K562 (cell line): ENCODE data around the gene SNX30. TPM values are rescaled to one million over a fixed set of nuclear protein-coding genes. Genes with fewer than 3 reads are reported as not detected.

Source experiments
- ATAC-seq: fragments of 200-7000 bp; cut with Tn5 transposase; 3 replicates; pipeline ENCODE4 v1.9.1; 2020; ENCODE audit warnings: moderate library complexity
- BruUV-seq: library from RNA; stranded (reverse); fragments of 400-500 nt; replicated peaks from 2 replicates; lab custom pipeline; 2021; lab: Mats Ljungman, UMichigan
- CTCF ChIA-PET: fragments of 300-600 bp; formaldehyde crosslinking; extraction: SDS; loops from one replicate; lab custom pipeline; 2021; ENCODE audit warnings: low intra/inter-chr PET ratio; lab: Yijun Ruan, JAX
- POLR2A ChIA-PET: fragments of 300-600, 350-650 bp; sonication (Branson Sonifier 250); formaldehyde crosslinking; extraction: SDS; loops from one replicate; lab custom pipeline; 2021; ENCODE audit warnings: antibody characterized with exemption, inconsistent platforms; lab: Yijun Ruan, JAX
- DNase-seq, 4 experiments: peaks; one replicate each; pipeline versions ENCODE4 v3.0.0 to v3.0.0-alpha.2; 2011 to 2018; ENCODE audit warnings: low spot score in 3 of 4, mixed read lengths in 3 of 4; ENCODE audit errors: extremely low read depth in 1 of 4
- FAIRE-seq: peaks from 2 replicates; lab custom pipeline; 2011; peaks lifted over from hg19 to GRCh38; lab: Jason Lieb, UNC
- H2AFZ ChIP-seq: 2 replicates; pipeline ENCODE4 v1.6.0; 2011; ENCODE audit warnings: low read depth, low read length, control low read depth, inconsistent platforms
- H3K27ac ChIP-seq: fragments of 200-600 bp; 3 replicates; pipeline ENCODE4 v1.8.0; 2011; ENCODE audit warnings: low read depth, mild to moderate bottlenecking, control low read depth, inconsistent platforms, low read length, moderate library complexity, mixed read lengths; ENCODE audit errors: extremely low read depth
- H3K27me3 ChIP-seq, 2 experiments: fragments of 300-600 bp in 1 of 2; 2 replicates in 1 of 2; 3 replicates in 1 of 2; pipeline versions ENCODE4 v1.6.0 to v1.8.0; 2011; ENCODE audit warnings: inconsistent platforms in 2 of 2, low read length in 2 of 2, mild to moderate bottlenecking in 1 of 2, mixed read lengths in 1 of 2, moderate library complexity in 1 of 2; ENCODE audit not compliant: control insufficient read depth in 2 of 2, insufficient read depth in 2 of 2
- H3K36me3 ChIP-seq: fragments of 300-600 bp; 3 replicates; pipeline ENCODE4 v1.8.0; 2011; ENCODE audit warnings: mild to moderate bottlenecking, low read length, inconsistent platforms; ENCODE audit not compliant: control insufficient read depth, insufficient read depth
- H3K4me1 ChIP-seq, 2 experiments: fragments of 200-600 bp in 1 of 2; replicated peaks in 1 of 2; 2 replicates in 1 of 2; 3 replicates in 1 of 2; pipeline versions ENCODE4 v1.5.1 to v1.8.0; 2011; ENCODE audit warnings: inconsistent platforms in 2 of 2, low read length in 2 of 2, mild to moderate bottlenecking in 1 of 2, mixed read lengths in 1 of 2, moderate library complexity in 1 of 2; ENCODE audit not compliant: control insufficient read depth in 2 of 2, insufficient read depth in 2 of 2
- H3K4me2 ChIP-seq: 2 replicates; pipeline ENCODE4 v1.6.1; 2011; ENCODE audit warnings: low read length, control low read depth, inconsistent platforms, mixed read lengths; ENCODE audit not compliant: insufficient read depth
- H3K4me3 ChIP-seq: fragments of 200-600 bp; sonication (generic), shearing (Covaris generic); 2 replicates; pipeline ENCODE4 v1.5.1; 2016; ENCODE audit warnings: control low read depth, inconsistent platforms
- H3K79me2 ChIP-seq: fragments of 200-600 bp; 3 replicates; pipeline ENCODE4 v1.8.0; 2011; ENCODE audit warnings: low read length, inconsistent platforms; ENCODE audit not compliant: control insufficient read depth, insufficient read depth
- H3K9ac ChIP-seq, 2 experiments: 2 replicates each; pipeline versions ENCODE4 v1.6.0 to v1.6.1; 2011; ENCODE audit warnings: low read depth in 2 of 2, low read length in 2 of 2, control low read depth in 1 of 2, inconsistent platforms in 1 of 2, mild to moderate bottlenecking in 1 of 2, mixed read lengths in 1 of 2; ENCODE audit not compliant: insufficient read depth in 1 of 2
- H3K9me1 ChIP-seq: one replicate; pipeline ENCODE4 v1.6.0; 2011; ENCODE audit warnings: inconsistent platforms, mild to moderate bottlenecking, low read length, moderate library complexity; ENCODE audit not compliant: control insufficient read depth, insufficient read depth
- H3K9me3 ChIP-seq: replicated peaks from 2 replicates; pipeline ENCODE4 v1.5.1; 2011; ENCODE audit warnings: low read depth, low read length, inconsistent platforms; ENCODE audit not compliant: control insufficient read depth, insufficient read depth
- H4K20me1 ChIP-seq: replicated peaks from 2 replicates; pipeline ENCODE4 v1.6.1; 2011; ENCODE audit warnings: low read length, inconsistent platforms, mixed read lengths; ENCODE audit not compliant: control insufficient read depth, insufficient read depth
- ATF7 ChIP-seq: fragments of 450-650 bp; IDR thresholded peaks from 2 replicates; pipeline ENCODE4 v1.7.1; 2014; ENCODE audit warnings: mild to moderate bottlenecking, moderate library complexity
- ELK1 ChIP-seq: sonication (generic); formaldehyde crosslinking; IDR thresholded peaks from 2 replicates; pipeline ENCODE4 v1.8.1; 2022; ENCODE audit warnings: missing genetic modification reagents
- ELK3 ChIP-seq: fragments of 450-650 bp; formaldehyde crosslinking; IDR thresholded peaks from 2 replicates; pipeline ENCODE4 v1.4.0; 2020; ENCODE audit warnings: mild to moderate bottlenecking
- ERF ChIP-seq: fragments of 450-650 bp; formaldehyde crosslinking; IDR thresholded peaks from 2 replicates; pipeline ENCODE4 v1.4.0; 2020; ENCODE audit warnings: mild to moderate bottlenecking, mixed read lengths
- FOXP1 ChIP-seq: sonication (generic); formaldehyde crosslinking; IDR thresholded peaks from 2 replicates; pipeline ENCODE4 v1.8.0; 2022; ENCODE audit warnings: mild to moderate bottlenecking, missing genetic modification reagents
- PATZ1 ChIP-seq: fragments of 250-450 bp; sonication (Bioruptor Pico); IDR thresholded peaks from 2 replicates; pipeline ENCODE4 v1.5.0; 2020; ENCODE audit warnings: mild to moderate bottlenecking, borderline replicate concordance
- SRSF1 ChIP-seq: fragments of 200-400 bp; formaldehyde crosslinking; IDR thresholded peaks from 2 replicates; pipeline ENCODE4 v1.6.1; 2017; ENCODE audit warnings: mild to moderate bottlenecking, low read depth, low read length, moderate library complexity
- VEZF1 ChIP-seq: fragments of 200-800 bp; sonication (Bioruptor generic); IDR thresholded peaks from 2 replicates; pipeline ENCODE4 v1.6.1; 2017; ENCODE audit warnings: missing genetic modification characterization, missing compliant biosample characterization
- YBX1 ChIP-seq: fragments of 450-650 bp; IDR thresholded peaks from 2 replicates; pipeline ENCODE4 v1.7.1; 2016; ENCODE audit warnings: mild to moderate bottlenecking
- ZBTB17 ChIP-seq: fragments of 450-650 bp; formaldehyde crosslinking; IDR thresholded peaks from 2 replicates; pipeline ENCODE4 v1.4.0; 2020; ENCODE audit warnings: mild to moderate bottlenecking
- ZC3H4 ChIP-seq: sonication (generic); formaldehyde crosslinking; IDR thresholded peaks from 2 replicates; pipeline ENCODE4 v1.9.0; 2021; ENCODE audit warnings: missing genetic modification reagents, borderline replicate concordance
- ZNF174 ChIP-seq: fragments of 250-450 bp; sonication (Bioruptor Pico); IDR thresholded peaks from 2 replicates; pipeline ENCODE4 v1.4.0; 2020; ENCODE audit warnings: mild to moderate bottlenecking
- ZNF57 ChIP-seq: fragments of 450-650 bp; formaldehyde crosslinking; IDR thresholded peaks from 2 replicates; pipeline ENCODE4 v1.4.0; 2020; ENCODE audit warnings: mild to moderate bottlenecking, moderate library complexity
- ZNF592 ChIP-seq: fragments of 450-650 bp; IDR thresholded peaks from 2 replicates; pipeline ENCODE4 v1.6.1; 2017; ENCODE audit warnings: antibody characterized with exemption, mild to moderate bottlenecking
- WGBS: fragments of 100-300 bp; shearing (Covaris generic); methylation state at CpG from one replicate; pipeline ENCODE4 v1.1.6; 2016; ENCODE audit warnings: low coverage, mixed read lengths; ENCODE audit not compliant: insufficient coverage; ENCODE audit errors: missing lambda C conversion rate; 5-methylcytosine and 5-hydroxymethylcytosine counted together
- in situ Hi-C: fragments of 300-500 bp; cut with MboI; formaldehyde crosslinking; loops from 4 replicates; pipeline ENCODE4 v1.15.0; 2018; ENCODE audit warnings: inconsistent platforms, mixed read lengths
- intact Hi-C: fragments of 100-400 bp; cut with micrococcal nuclease; formaldehyde crosslinking; loops from 2 replicates; pipeline ENCODE4 v1.14.2; 2022
- polyA plus RNA-seq, 8 experiments: library from polyadenylated mRNA; depleted of rRNA in 4 of 8; stranded (reverse) in 5 of 8; unstranded in 3 of 8; fragments of >200 nt; fragmentation: Nextera tagmentation in 2 of 8; fragmentation: Illumina TruSeq in 1 of 8; extraction: Ambion mirVana in 2 of 8; extraction: Trizol in 1 of 8; gene quantifications; 2 replicates each; pipeline versions ENCODE4 v1.2.1 to v1.2.3, GENCODE V29; 2011 to 2014; ENCODE audit warnings: inconsistent platforms in 1 of 8, missing spikeins in 1 of 8
- total RNA-seq, 7 experiments: library from RNA; depleted of rRNA in 6 of 7; stranded (reverse); fragments of >200 nt in 6 of 7; fragmentation: Illumina TruSeq in 2 of 7; extraction: Trizol in 2 of 7; gene quantifications; 2 replicates each; pipeline versions ENCODE4 v1.2.1 to v1.2.3, GENCODE V29; 2011 to 2021; ENCODE audit warnings: low replicate concordance in 1 of 7

The SNX30 gene
- total and polyA plus RNA-seq, 9 of the 15 experiments (the other 6 are each of a cell fraction or from before 2014, with no cell fraction given): 0.76 to 5.9 (median 3.3) TPM

GRCh38 chr9:112731971-112732370, 18.6 kb upstream of the SNX30 start:
- H3K27me3 ChIP-seq: no peaks in the 10 kb centered on the region
- ATAC-seq: no peak
- H4K20me1 ChIP-seq: no peaks in the 10 kb centered on the region
- no peaks in the 10 kb centered on the region for H3K9me3 ChIP-seq
- no peak overlapping the region for H3K9ac ChIP-seq
- H3K4me3 ChIP-seq: no peak overlapping the region
- H2AFZ ChIP-seq: no peak overlapping the region
- 46% methylated on average over 7 of the region's 7 CpGs for WGBS
- no TSS peak for BruUV-seq
- FAIRE-seq: no peak
- H3K9me1 ChIP-seq: no peaks in the 10 kb centered on the region
- ChIA-PET CTCF (no interaction called here), POLR2A (interaction anchor here (0.7 to 1.1 kb wide), 2 partner anchors 13 to 16 kb away, joined by 3 read pairs; no protein-coding TSS in a partner anchor)
- no peak for DNase-seq
- H3K36me3 ChIP-seq: no peaks in the 10 kb centered on the region
- H3K4me2 ChIP-seq: no peak overlapping the region
- in situ Hi-C loops: no loop called here
- H3K27ac ChIP-seq: no peak overlapping the region
- intact Hi-C loops: no loop called here
- H3K4me1 ChIP-seq: no peaks in the 10 kb centered on the region
- H3K79me2 ChIP-seq: no peaks in the 10 kb centered on the region
- no peak for TF ChIP-seq FOXP1
- no peak for TF ChIP-seq ZC3H4 (CRISPR knock-in tag)
- TF ChIP-seq ZNF57 (CRISPR knock-in tag): no peak
- no peak for TF ChIP-seq ZBTB17 (CRISPR knock-in tag)
- no peak for TF ChIP-seq ZNF592
- no peak for TF ChIP-seq YBX1
- TF ChIP-seq SRSF1: no peak
- TF ChIP-seq ERF (CRISPR knock-in tag): no peak
- no peak for TF ChIP-seq VEZF1 (CRISPR knock-in tag)
- no peak for TF ChIP-seq PATZ1
- no peak for TF ChIP-seq ELK3 (CRISPR knock-in tag)
- TF ChIP-seq ELK1 (CRISPR knock-in tag): no peak
- TF ChIP-seq ATF7: no peak
- TF ChIP-seq ZNF174 (CRISPR knock-in tag): no peak
